ENCODE results near the gene PROZ.

PROZ gene

GRCh38 chr13:113183450-113184129 lies 25.1 kb downstream of the PROZ start:
- TF ChIP-seq GATA3 (IDR thresholded peaks at IDR 0.05; ENCODE audit: low read depth, low read length) (no peak), GATA2 (IDR thresholded peaks at IDR 0.05; ENCODE audit: low read depth, low read length) (no peak)

- TF ChIP-seq GATA2 (IDR thresholded peaks at IDR 0.05; ENCODE audit: low read depth, low read length) (no peak), GATA3 (IDR thresholded peaks at IDR 0.05; ENCODE audit: low read depth, low read length) (no peak)
Measured at GRCh38 chr13:113184568-113185440, 26.4 kb downstream of the PROZ start.

DNA sequence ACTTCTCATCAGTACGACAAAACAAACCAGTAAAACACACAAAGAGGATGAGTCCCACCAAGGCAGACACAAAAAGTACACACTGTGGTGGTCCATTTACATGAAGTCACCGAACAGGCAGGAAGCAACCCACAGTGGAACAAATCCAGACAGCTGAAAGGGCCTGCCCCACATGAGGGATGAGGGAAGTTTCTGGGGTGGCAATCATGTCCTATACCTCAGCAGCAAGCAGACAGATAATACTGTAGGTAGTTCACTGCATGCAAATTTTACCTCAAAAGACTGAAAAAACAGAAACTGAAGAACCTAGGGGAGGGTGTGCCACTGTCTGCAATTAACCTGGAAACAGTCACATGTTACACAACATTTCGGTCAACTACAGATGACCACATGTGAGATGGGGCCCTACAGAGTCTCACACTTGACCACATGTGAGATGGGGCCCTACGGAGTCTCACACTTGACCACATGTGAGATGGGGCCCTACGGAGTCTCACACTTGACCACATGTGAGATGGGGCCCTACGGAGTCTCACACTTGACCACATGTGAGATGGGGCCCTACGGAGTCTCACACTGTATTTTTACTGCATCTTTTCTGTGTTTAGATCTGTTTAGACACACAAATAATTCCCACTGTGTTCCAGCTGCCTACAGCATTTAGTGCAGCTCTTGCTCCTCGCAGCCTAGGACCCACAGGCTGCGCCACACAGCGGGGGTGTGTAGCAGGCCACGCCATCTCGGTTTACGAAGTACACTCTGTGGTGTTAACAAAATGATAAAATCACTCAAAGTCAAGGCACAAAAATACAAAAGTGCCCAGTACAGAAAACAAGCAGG lies 27.8 kb downstream of the PROZ start:
- no peak for TF ChIP-seq GATA3 (IDR thresholded peaks at IDR 0.05; ENCODE audit: low read depth, low read length)
- no peak for TF ChIP-seq GATA2 (IDR thresholded peaks at IDR 0.05; ENCODE audit: low read depth, low read length)

DNA sequence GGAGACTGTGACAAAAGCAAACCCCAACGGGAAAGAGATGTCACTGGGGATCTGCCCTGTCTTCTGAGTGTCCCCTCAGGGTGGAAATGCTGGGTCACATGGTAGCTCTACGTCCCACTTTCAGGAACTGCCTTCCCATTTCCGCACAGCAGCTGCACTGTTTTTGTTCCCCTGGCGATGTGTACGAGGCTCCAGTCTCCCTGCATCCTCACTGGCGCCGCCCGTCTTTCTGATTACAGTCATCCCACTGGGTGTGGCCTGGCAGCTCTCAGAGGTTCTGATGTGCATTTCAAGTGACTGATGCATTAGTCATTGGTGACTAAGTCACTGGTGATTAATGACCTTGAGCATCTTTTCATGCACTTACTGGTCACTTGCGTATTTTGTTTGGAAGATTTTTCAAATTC lies 28.8 kb downstream of the PROZ start:
- TF ChIP-seq GATA3 (IDR thresholded peaks at IDR 0.05; ENCODE audit: low read depth, low read length) = no peak
- no peak for TF ChIP-seq GATA2 (IDR thresholded peaks at IDR 0.05; ENCODE audit: low read depth, low read length)

DNA sequence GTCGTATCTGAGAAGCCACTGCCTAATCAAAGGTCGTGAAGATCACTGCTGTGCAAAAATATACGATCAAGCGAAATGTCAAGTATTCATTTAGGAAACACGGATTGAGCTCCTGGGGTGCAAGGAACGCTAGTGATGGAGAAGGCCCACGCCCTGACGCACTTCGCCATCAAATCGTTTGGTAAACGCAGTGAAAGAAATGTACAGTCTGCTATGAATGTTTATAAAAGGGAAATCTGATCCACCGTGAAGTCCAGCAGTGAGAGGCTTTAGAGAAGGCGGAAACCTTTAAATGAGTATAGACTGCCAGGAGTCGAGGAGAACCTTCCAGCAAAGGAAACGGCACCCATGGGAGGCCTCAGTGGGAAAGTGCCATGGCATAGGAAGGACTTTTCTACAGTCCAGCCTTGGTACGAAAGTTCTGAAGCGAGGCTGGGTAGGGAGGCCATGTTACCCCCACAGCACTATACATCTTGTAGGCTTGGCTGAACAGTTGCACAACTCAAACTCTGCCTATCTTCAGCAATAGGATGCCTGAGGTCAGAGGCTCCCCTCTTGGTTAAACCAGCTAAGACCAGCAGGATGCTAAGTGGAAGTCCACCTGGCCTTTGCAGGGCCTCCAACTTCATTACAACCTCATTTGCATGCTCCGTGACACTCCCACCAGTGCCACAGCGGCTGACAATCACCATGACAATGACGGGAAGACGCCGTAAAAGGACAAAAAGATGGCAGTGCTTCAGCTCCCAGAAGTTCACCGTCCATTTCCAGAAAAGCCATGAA lies 29.6 kb downstream of the PROZ start:
- TF ChIP-seq GATA2 (IDR thresholded peaks at IDR 0.05; ENCODE audit: low read depth, low read length) (no peak), GATA3 (IDR thresholded peaks at IDR 0.05; ENCODE audit: low read depth, low read length) (no peak)

DNA sequence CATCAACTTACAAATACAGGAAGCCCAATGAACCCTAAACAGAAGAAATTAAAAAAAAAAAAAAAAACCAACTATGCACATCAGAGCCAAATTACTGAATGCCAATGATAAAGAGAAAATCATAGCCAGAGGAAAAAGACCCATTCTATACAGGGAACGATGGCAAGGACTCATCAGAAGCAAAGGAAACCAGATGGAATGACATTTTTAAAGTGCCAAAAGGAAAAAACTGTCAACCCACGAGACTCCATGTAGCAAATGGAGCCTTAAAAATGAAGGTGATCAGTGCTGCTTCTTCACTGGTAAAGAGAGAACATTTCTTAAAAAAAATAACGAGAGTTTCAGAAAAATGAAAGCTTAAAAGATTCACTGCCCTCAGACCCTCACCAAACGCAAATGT lies 31.7 kb downstream of the PROZ start:
- TF ChIP-seq GATA3 (IDR thresholded peaks at IDR 0.05; ENCODE audit: low read depth, low read length) (no peak), GATA2 (IDR thresholded peaks at IDR 0.05; ENCODE audit: low read depth, low read length) (no peak)

- TF ChIP-seq GATA2 (IDR thresholded peaks at IDR 0.05; ENCODE audit: low read depth, low read length) = no peak
- no peak for TF ChIP-seq GATA3 (IDR thresholded peaks at IDR 0.05; ENCODE audit: low read depth, low read length)
Measured at GRCh38 chr13:113192279-113192678, 33.8 kb downstream of the PROZ start.

DNA sequence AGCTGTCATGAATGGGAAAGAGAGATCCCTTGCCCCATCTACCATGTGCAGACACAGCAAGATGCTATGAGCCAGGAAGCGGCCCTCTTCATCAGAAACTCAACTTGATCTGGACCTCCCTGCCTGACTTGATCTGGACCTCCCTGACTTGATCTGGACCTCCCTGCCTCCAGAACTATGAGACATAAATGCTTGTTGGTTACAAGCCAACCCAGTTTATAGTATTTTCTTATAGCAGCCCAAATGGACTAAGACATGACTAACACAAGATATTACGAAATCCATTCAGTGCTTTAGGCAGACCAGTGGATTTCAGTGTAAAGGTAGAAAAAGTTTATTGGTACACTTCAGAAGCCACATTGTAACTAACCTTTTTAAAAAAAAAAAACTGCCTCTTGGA lies 34.5 kb downstream of the PROZ start:
- TF ChIP-seq GATA2 (IDR thresholded peaks at IDR 0.05; ENCODE audit: low read depth, low read length) (no peak), GATA3 (IDR thresholded peaks at IDR 0.05; ENCODE audit: low read depth, low read length) (no peak)

GRCh38 chr13:113195360-113195759 lies 36.9 kb downstream of the PROZ start:
- TF ChIP-seq GATA3 (IDR thresholded peaks at IDR 0.05; ENCODE audit: low read depth, low read length) (no peak), GATA2 (IDR thresholded peaks at IDR 0.05; ENCODE audit: low read depth, low read length) (no peak)

DNA sequence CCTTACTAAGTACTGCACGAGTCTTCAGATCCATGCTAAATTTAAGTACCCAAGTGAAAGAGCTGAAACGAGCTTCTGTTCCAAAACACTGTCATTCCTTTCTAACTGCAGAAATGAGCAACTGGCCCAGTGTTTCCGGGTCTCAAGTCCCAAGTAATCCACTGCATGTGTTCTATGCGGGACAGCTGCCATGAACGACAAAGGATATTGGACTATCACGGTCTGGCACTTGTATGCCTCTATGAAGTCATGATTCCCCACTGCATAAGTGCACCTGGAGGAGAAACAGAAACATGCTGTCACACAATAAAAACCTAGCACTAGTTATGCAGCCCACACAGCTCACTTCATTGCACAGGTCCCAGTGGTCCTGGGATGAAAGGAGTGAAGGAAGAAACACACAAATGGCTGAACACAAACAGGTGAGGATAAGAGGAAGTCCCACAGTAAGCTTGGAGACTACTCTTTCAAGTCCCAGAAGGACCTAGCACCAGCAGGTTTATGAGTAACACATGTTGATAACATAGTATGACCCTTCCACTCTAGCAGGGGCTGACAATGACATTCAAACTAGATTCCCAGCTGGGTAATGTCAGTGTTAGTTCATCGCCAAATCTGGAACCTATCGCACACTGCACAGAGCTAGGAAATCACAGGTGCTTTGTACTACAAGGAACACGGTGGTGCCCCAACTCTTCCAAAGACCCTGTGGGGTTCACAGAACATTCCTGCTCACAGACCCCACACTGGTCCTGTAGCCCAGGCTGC lies 38.7 kb downstream of the PROZ start:
- TF ChIP-seq GATA3 (IDR thresholded peaks at IDR 0.05; ENCODE audit: low read depth, low read length) = no peak
- TF ChIP-seq GATA2 (IDR thresholded peaks at IDR 0.05; ENCODE audit: low read depth, low read length) = no peak

DNA sequence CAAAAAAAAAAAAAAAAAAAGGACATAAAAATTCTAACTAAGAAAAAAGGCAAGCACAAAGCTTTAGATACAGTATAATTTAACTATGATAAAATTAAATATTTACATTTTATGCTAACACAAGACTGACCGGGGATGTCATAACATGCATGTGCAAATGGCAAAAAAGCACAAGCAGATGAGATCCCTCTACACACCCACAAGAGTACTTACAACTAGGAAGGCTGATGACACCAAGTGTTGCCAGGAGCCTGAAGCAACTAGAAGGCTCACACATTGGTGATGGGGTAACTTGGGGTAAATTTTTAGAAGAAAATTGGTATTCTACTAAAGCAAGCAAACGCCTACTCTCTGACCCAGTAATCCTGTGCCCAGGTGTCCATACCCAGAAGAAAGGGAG lies 43.4 kb downstream of the PROZ start:
- TF ChIP-seq GATA2 (IDR thresholded peaks at IDR 0.05; ENCODE audit: low read depth, low read length) (no peak), GATA3 (IDR thresholded peaks at IDR 0.05; ENCODE audit: low read depth, low read length) (no peak)

DNA sequence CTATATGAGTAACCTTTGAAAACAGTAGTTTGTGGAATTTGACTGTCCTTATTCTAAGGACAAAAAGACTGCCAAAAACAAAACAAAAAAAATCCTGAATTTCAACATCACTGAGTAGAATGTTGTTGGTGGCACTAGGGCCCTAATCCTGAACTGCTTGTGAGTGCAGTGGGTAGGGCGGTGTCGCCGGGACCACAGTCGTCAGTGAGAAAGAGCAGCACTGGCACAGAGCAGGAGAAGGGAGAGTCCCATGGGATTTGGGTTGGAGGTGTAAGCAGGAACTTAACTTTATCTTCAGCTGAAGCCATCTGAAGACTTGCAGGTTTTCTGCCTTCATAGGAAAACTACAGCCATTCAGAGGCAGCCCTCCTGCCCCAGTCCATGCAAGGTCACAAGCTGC lies 44.5 kb downstream of the PROZ start:
- TF ChIP-seq GATA3 (IDR thresholded peaks at IDR 0.05; ENCODE audit: low read depth, low read length) (no peak), GATA2 (IDR thresholded peaks at IDR 0.05; ENCODE audit: low read depth, low read length) (no peak)
